HepG2 (cell line): ENCODE data around the gene CCDC87. TPM values are rescaled to one million over a fixed set of nuclear protein-coding genes. Genes with fewer than 3 reads are reported as not detected.

Source experiments
- ATAC-seq: fragments of 200-7000 bp; cut with Tn5 transposase; 3 replicates; pipeline ENCODE4 v1.9.1; 2020; ENCODE audit warnings: mild to moderate bottlenecking, moderate library complexity
- BruUV-seq: library from RNA; stranded (reverse); fragments of 400-500 nt; replicated peaks from 2 replicates; lab custom pipeline; 2021; lab: Mats Ljungman, UMichigan
- CTCF ChIA-PET: fragments of 300-600 bp; formaldehyde crosslinking; extraction: SDS; loops from one replicate; lab custom pipeline; 2021; ENCODE audit warnings: low total read pairs, inconsistent platforms, low intra/inter-chr PET ratio; lab: Yijun Ruan, JAX
- POLR2A ChIA-PET: fragments of 350-600 bp; sonication (Branson Sonifier 250); formaldehyde crosslinking; loops from one replicate; lab custom pipeline; 2020; ENCODE audit warnings: antibody characterized with exemption, inconsistent platforms; lab: Yijun Ruan, JAX
- DNase-seq: peaks from one replicate; pipeline ENCODE4 v3.0.0-alpha.2; 2015; ENCODE audit warnings: low spot score
- FAIRE-seq: peaks from 3 replicates; lab custom pipeline; 2011; peaks lifted over from hg19 to GRCh38; lab: Jason Lieb, UNC
- H2AFZ ChIP-seq: one replicate; pipeline ENCODE4 v1.6.1; 2011; ENCODE audit warnings: low read length, inconsistent platforms
- H3K27ac ChIP-seq: fragments of 300-600 bp; 3 replicates; pipeline ENCODE4 v1.8.0; 2011; ENCODE audit warnings: mixed run types, mild to moderate bottlenecking, mixed read lengths, low read length, inconsistent platforms; ENCODE audit not compliant: insufficient read depth; ENCODE audit errors: extremely low read length
- H3K27me3 ChIP-seq, 2 experiments: fragments of 200-600 bp in 1 of 2; 2 replicates in 1 of 2; 3 replicates in 1 of 2; pipeline versions ENCODE4 v1.6.0 to v1.8.0; 2011; ENCODE audit warnings: low read length in 2 of 2, mild to moderate bottlenecking in 2 of 2, moderate library complexity in 2 of 2, inconsistent platforms in 1 of 2; ENCODE audit not compliant: insufficient read depth in 2 of 2, control insufficient read depth in 1 of 2
- H3K36me3 ChIP-seq, 2 experiments: fragments of 200-600 bp in 1 of 2; replicated peaks in 1 of 2; 2 replicates in 1 of 2; 3 replicates in 1 of 2; pipeline versions ENCODE4 v1.5.1 to v1.8.0; 2011; ENCODE audit warnings: low read length in 2 of 2, inconsistent platforms in 1 of 2; ENCODE audit not compliant: insufficient read depth in 2 of 2, control insufficient read depth in 1 of 2
- H3K4me1 ChIP-seq: 2 replicates; pipeline ENCODE4 v1.5.1; 2012; ENCODE audit warnings: low read length, inconsistent platforms; ENCODE audit not compliant: insufficient read depth
- H3K4me2 ChIP-seq: 2 replicates; pipeline ENCODE4 v1.6.0; 2011; ENCODE audit warnings: low read depth, low read length, inconsistent platforms
- H3K4me3 ChIP-seq, 3 experiments: fragments of 200-600 bp in 1 of 3; sonication (generic), shearing (Covaris generic) in 1 of 3; replicated peaks in 1 of 3; 2 replicates each; pipeline ENCODE4 v1.5.1; 2011 to 2016; ENCODE audit warnings: low read length in 3 of 3, inconsistent platforms in 2 of 3, low read depth in 2 of 3, mild to moderate bottlenecking in 2 of 3, control low read depth in 1 of 3, mixed read lengths in 1 of 3; ENCODE audit not compliant: insufficient read depth in 1 of 3
- H3K79me2 ChIP-seq: one replicate; pipeline ENCODE4 v1.6.1; 2011; ENCODE audit warnings: low read length, inconsistent platforms; ENCODE audit not compliant: insufficient read depth
- H3K9ac ChIP-seq: 2 replicates; pipeline ENCODE4 v1.6.0; 2011; ENCODE audit warnings: mild to moderate bottlenecking, low read depth, low read length, inconsistent platforms; ENCODE audit not compliant: insufficient read depth
- H3K9me3 ChIP-seq: 2 replicates; pipeline ENCODE4 v1.5.1; 2012; ENCODE audit warnings: mild to moderate bottlenecking, low read length
- H4K20me1 ChIP-seq: 2 replicates; pipeline ENCODE4 v1.6.0; 2011; ENCODE audit warnings: inconsistent platforms, mild to moderate bottlenecking, low read length, moderate library complexity; ENCODE audit not compliant: insufficient read depth
- CREB3 ChIP-seq: sonication (generic); formaldehyde crosslinking; IDR thresholded peaks from 2 replicates; pipeline ENCODE4 v1.5.0; 2020; ENCODE audit warnings: missing genetic modification reagents
- GRHL1 ChIP-seq: sonication (generic); formaldehyde crosslinking; conservative IDR thresholded peaks from 2 replicates; pipeline ENCODE4 v1.8.0; 2022; ENCODE audit warnings: missing genetic modification reagents
- GTF2F1 ChIP-seq: fragments of 150-350 bp; IDR thresholded peaks from 2 replicates; pipeline ENCODE4 v1.6.1; 2014; ENCODE audit warnings: low read length
- MLLT10 ChIP-seq: sonication (generic); formaldehyde crosslinking; IDR thresholded peaks from 2 replicates; pipeline ENCODE4 v1.4.0; 2020; ENCODE audit warnings: missing genetic modification reagents
- NR0B2 ChIP-seq: sonication (generic); formaldehyde crosslinking; IDR thresholded peaks from 2 replicates; pipeline ENCODE4 v1.4.0; 2020; ENCODE audit warnings: mild to moderate bottlenecking, missing genetic modification reagents
- TBX2 ChIP-seq: sonication (generic); formaldehyde crosslinking; IDR thresholded peaks from 2 replicates; pipeline ENCODE4 v1.5.0; 2020; ENCODE audit warnings: missing genetic modification reagents, mild to moderate bottlenecking, borderline replicate concordance
- TFDP1 ChIP-seq: IDR thresholded peaks from 2 replicates; pipeline ENCODE4 v1.6.1; 2016; ENCODE audit warnings: missing compliant biosample characterization, missing genetic modification reagents, borderline replicate concordance
- ZFP91 ChIP-seq: sonication (generic); formaldehyde crosslinking; IDR thresholded peaks from 2 replicates; pipeline ENCODE4 v1.9.0; 2022; ENCODE audit warnings: missing genetic modification reagents, mild to moderate bottlenecking, borderline replicate concordance
- ZNF180 ChIP-seq: sonication (generic); formaldehyde crosslinking; IDR thresholded peaks from 2 replicates; pipeline ENCODE4 v1.4.0; 2020; ENCODE audit warnings: low read depth, missing genetic modification reagents, borderline replicate concordance
- ZNF414 ChIP-seq: sonication (generic); formaldehyde crosslinking; IDR thresholded peaks from 2 replicates; pipeline ENCODE4 v1.5.0; 2020; ENCODE audit warnings: missing genetic modification reagents
- ZNF484 ChIP-seq: sonication (generic); formaldehyde crosslinking; IDR thresholded peaks from 2 replicates; pipeline ENCODE4 v1.5.1; 2020; ENCODE audit warnings: mild to moderate bottlenecking, low read depth, missing genetic modification reagents, borderline replicate concordance
- ZNF550 ChIP-seq: sonication (generic); formaldehyde crosslinking; IDR thresholded peaks from 2 replicates; pipeline ENCODE4 v1.4.0; 2020; ENCODE audit warnings: mild to moderate bottlenecking, missing genetic modification reagents, borderline replicate concordance
- ZNF687 ChIP-seq: sonication (generic); formaldehyde crosslinking; IDR thresholded peaks from 2 replicates; pipeline ENCODE4 v1.5.1; 2020; ENCODE audit warnings: mild to moderate bottlenecking, missing genetic modification reagents, moderate library complexity
- WGBS: methylation state at CpG from one replicate; pipeline ENCODE4 v1.1.6; 2017; ENCODE audit warnings: low lambda C conversion rate; 5-methylcytosine and 5-hydroxymethylcytosine counted together
- in situ Hi-C: cut with HindIII; loops from 2 replicates; pipeline ENCODE4 v1.10.0; 2017; ENCODE audit warnings: low pct_unique_long_range_greater_than_20kb; ENCODE audit not compliant: extremely low pct_ligation_motif_present
- intact Hi-C: fragments of 100-400 bp; cut with micrococcal nuclease; formaldehyde crosslinking; loops from one replicate; pipeline ENCODE4 v1.10.0; 2022; ENCODE audit not compliant: unreplicated experiment
- polyA plus RNA-seq, 8 experiments: library from polyadenylated mRNA; depleted of rRNA in 3 of 8; stranded (reverse) in 7 of 8; unstranded in 1 of 8; fragments of >200 nt; fragmentation: Illumina TruSeq in 4 of 8; extraction: Trizol in 4 of 8; gene quantifications; 2 replicates each; pipeline versions ENCODE4 v1.2.1 to v1.2.3, GENCODE V29; 2011 to 2016; ENCODE audit warnings: low read depth in 4 of 8, missing spikeins in 1 of 8, mixed read lengths in 1 of 8; ENCODE audit not compliant: insufficient read depth in 1 of 8
- total RNA-seq, 5 experiments: library from RNA; depleted of rRNA; stranded (reverse); fragments of >200 nt; fragmentation: Illumina TruSeq; extraction: Trizol; gene quantifications; 2 replicates each; pipeline ENCODE4 v1.2.3, GENCODE V29; 2016; ENCODE audit warnings: low read depth in 1 of 5

Gene CCDC87
- total and polyA plus RNA-seq, 2 of the 13 experiments (the other 11 are each of a cell fraction or from before 2014, with no cell fraction given), result 0.05 to 0.42 TPM

GRCh38 chr11:66570850-66571180, 22.0 kb downstream of the CCDC87 start:
- no peak overlapping the region for H3K4me2 ChIP-seq
- no peak overlapping the region for H3K4me3 ChIP-seq
- no peaks in the 10 kb centered on the region for H3K36me3 ChIP-seq
- intact Hi-C loops, result no loop called here
- H3K9me3 ChIP-seq, result no peaks in the 10 kb centered on the region
- POLR2A ChIA-PET, result no interaction called here
- FAIRE-seq, result no peak
- no peaks in the 10 kb centered on the region for H3K4me1 ChIP-seq
- peaks cover 3 to 30% of the 10 kb centered on the region in 2 experiments; a peak in 4 of 5 replicates for H3K27me3 ChIP-seq
- in situ Hi-C loops, result loop anchor here (25.0 kb wide), 1 partner anchor 266 kb away; the partner anchor contains the start of gene RCE1
- WGBS, result 31% methylated on average over 2 of the region's 2 CpGs
- no peak overlapping the region for H2AFZ ChIP-seq
- DNase-seq, result no peak
- no peak overlapping the region for H3K9ac ChIP-seq
- H4K20me1 ChIP-seq, result no peaks in the 10 kb centered on the region
- H3K79me2 ChIP-seq, result no peaks in the 10 kb centered on the region
- CTCF ChIA-PET, result no interaction called here
- no peak overlapping the region for H3K27ac ChIP-seq
- no peak for ATAC-seq
- no TSS peak for BruUV-seq
- TF ChIP-seq MLLT10, result no peak
- no peak for TF ChIP-seq ZFP91 (CRISPR knock-in tag)
- no peak for TF ChIP-seq TBX2 (CRISPR knock-in tag)
- no peak for TF ChIP-seq ZNF180 (CRISPR knock-in tag)
- TF ChIP-seq GTF2F1, result no peak
- TF ChIP-seq NR0B2 (CRISPR knock-in tag), result no peak
- TF ChIP-seq ZNF550 (CRISPR knock-in tag), result no peak
- no peak for TF ChIP-seq ZNF687
- no peak for TF ChIP-seq GRHL1 (CRISPR knock-in tag)
- TF ChIP-seq CREB3 (CRISPR knock-in tag), result no peak
- TF ChIP-seq TFDP1 (CRISPR knock-in tag), result no peak
- no peak for TF ChIP-seq ZNF414 (CRISPR knock-in tag)
- no peak for TF ChIP-seq ZNF484 (CRISPR knock-in tag)
